ENCODE data around the gene UBTD1.

Gene UBTD1

DNA sequence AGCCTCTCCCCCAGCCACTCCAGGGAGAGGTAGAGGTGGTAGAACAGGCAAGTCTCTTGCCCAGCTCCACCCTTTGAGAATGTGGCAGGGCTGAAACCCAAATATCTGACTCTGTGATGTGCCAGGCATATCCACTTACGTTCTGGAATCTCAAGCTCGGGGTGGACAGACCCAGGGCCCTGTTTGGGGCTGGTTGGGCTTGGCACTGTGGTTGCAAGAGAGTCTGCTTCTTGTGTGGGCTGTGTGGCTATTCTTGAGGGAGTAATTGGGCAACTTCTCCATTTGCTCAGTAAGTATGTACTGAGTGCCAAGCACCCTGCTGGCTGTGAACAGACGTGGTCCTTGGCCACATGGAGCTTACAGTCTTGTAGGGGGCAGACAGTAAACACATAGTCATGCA, 4.7 kb downstream of the UBTD1 start:
- Mint-ChIP-seq H3K27ac (no peak overlapping the region), H3K9me3 (no peaks in the 10 kb centered on the region), H3K4me3 (no peak overlapping the region), H3K27me3 (ENCODE audit: low read depth, poor library complexity) (peaks cover 31% of the 10 kb centered on the region), H3K4me1 (peaks cover 29% of the 10 kb centered on the region), H3K36me3 (ENCODE audit: low read depth) (no peaks in the 10 kb centered on the region)
- no peak for DNase-seq
- TF ChIP-seq CTCF (IDR thresholded peaks at IDR 0.05): no peak

DNA sequence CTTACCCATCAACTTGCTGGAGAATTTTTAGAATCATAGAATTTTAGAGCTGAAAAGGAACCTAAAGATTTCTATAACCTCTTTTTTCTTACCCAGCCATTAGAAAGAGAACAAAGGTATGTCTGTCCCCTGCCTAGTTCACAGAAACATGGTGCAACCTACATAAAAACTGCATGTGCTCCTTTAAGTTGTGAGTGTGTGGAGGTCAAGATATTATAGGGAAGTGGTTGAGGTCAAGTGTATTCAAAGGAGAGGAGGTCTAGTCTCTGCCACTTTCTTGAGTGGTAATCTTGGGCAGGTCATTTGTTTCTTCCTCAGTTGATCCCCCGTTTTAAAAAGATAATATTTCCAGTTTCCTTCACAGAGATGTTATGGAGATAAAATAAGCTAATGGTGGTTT, 6.4 kb downstream of the UBTD1 start:
- H3K36me3 Mint-ChIP-seq (ENCODE audit: low read depth): no peaks in the 10 kb centered on the region
- H3K4me3 Mint-ChIP-seq: no peak overlapping the region
- TF ChIP-seq CTCF (IDR thresholded peaks at IDR 0.05): no peak
- no peaks in the 10 kb centered on the region for H3K9me3 Mint-ChIP-seq
- H3K27ac Mint-ChIP-seq: no peak overlapping the region
- DNase-seq: no peak
- H3K27me3 Mint-ChIP-seq (ENCODE audit: low read depth, poor library complexity): peaks cover 25% of the 10 kb centered on the region
- H3K4me1 Mint-ChIP-seq: peaks cover 32% of the 10 kb centered on the region

DNA sequence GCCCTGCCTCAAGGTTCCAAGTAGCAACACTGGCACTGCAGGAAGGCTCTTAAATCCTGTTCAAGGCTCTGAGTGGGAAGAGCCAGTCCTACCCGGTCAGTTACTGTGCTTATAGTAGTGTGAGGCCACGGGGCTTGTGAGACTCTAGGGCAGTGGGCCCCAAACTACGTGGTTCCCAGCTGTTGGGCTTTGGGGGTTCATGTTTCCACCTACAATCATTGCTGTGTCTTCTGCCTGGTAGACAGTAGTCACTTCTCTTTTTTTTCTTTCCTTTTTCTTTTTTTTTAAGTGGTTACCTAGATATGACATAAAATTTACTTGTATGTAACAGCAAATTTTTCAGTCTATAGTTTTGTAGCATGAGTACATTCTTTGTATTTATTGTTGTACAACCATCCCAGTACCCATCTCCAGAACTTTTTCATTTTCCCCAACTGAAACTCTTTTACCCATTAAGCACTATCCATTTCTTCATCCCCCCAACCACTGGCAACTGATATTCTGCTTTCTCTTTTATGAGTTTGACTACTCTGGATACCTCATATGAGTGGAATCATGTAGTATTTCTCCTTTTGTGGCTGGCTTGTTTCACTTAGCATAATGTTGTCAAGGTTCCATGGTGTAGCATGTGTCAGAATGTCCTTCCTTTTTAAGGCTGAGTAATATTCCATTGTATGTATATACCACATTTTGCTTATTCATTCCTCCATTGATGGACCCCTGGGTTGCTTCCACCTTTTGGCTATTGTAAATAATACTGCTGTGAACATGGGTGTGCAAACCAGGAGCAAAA, 7.7 kb downstream of the UBTD1 start:
- no peak overlapping the region for H3K27ac Mint-ChIP-seq

GRCh38 chr10:97508342-97508741, 9.6 kb downstream of the UBTD1 start:
- Mint-ChIP-seq H3K4me3 (no peak overlapping the region), H3K4me1 (peaks cover 29% of the 10 kb centered on the region), H3K9me3 (no peaks in the 10 kb centered on the region), H3K36me3 (ENCODE audit: low read depth) (no peaks in the 10 kb centered on the region), H3K27ac (no peak overlapping the region), H3K27me3 (ENCODE audit: low read depth, poor library complexity) (peaks cover 2% of the 10 kb centered on the region)
- no peak for TF ChIP-seq CTCF (IDR thresholded peaks at IDR 0.05)
- DNase-seq: no peak

More for the DNA sequence above, 7.7 kb downstream of the UBTD1 start:
- peaks cover 13% of the 10 kb centered on the region for H3K27me3 Mint-ChIP-seq (ENCODE audit: low read depth, poor library complexity)
- no peaks in the 10 kb centered on the region for H3K9me3 Mint-ChIP-seq
- no peak for DNase-seq
- no peaks in the 10 kb centered on the region for H3K36me3 Mint-ChIP-seq (ENCODE audit: low read depth)
- no peak for TF ChIP-seq CTCF (IDR thresholded peaks at IDR 0.05)
- peaks cover 21% of the 10 kb centered on the region for H3K4me1 Mint-ChIP-seq
- H3K4me3 Mint-ChIP-seq: no peak overlapping the region

- Mint-ChIP-seq H3K4me3 (no peak overlapping the region), H3K4me1 (peaks cover 35% of the 10 kb centered on the region), H3K36me3 (ENCODE audit: low read depth) (no peaks in the 10 kb centered on the region), H3K27me3 (ENCODE audit: low read depth, poor library complexity) (peaks cover 2% of the 10 kb centered on the region), H3K9me3 (no peaks in the 10 kb centered on the region), H3K27ac (no peak overlapping the region)
- DNase-seq: no peak
- no peak for TF ChIP-seq CTCF (IDR thresholded peaks at IDR 0.05)
Measured at GRCh38 chr10:97509120-97509680, 10.5 kb downstream of the UBTD1 start.

- H3K9me3 Mint-ChIP-seq: no peaks in the 10 kb centered on the region
- no peak for TF ChIP-seq CTCF (IDR thresholded peaks at IDR 0.05)
- no peaks in the 10 kb centered on the region for H3K36me3 Mint-ChIP-seq (ENCODE audit: low read depth)
- H3K27me3 Mint-ChIP-seq (ENCODE audit: low read depth, poor library complexity): peaks cover 2% of the 10 kb centered on the region
- peaks cover 50% of the 10 kb centered on the region for H3K4me1 Mint-ChIP-seq
- no peak overlapping the region for H3K27ac Mint-ChIP-seq
- no peak for DNase-seq
- H3K4me3 Mint-ChIP-seq: no peak overlapping the region
Measured at GRCh38 chr10:97510686-97511085, 12.0 kb downstream of the UBTD1 start.

Measured in nephron progenitor cell (in vitro differentiated cells).